ENCODE results near the gene RUFY1. TPM values are rescaled to one million over a fixed set of nuclear protein-coding genes. Genes with fewer than 3 reads are reported as not detected.
"Not testable (repeated sequence)": the region's sequence is repeated elsewhere in the genome, so short reads cannot be mapped to it uniquely, and the experiment has no call there.

Gene RUFY1
- total RNA-seq, 1 donor from 2014 or later = 71.2 TPM

DNA sequence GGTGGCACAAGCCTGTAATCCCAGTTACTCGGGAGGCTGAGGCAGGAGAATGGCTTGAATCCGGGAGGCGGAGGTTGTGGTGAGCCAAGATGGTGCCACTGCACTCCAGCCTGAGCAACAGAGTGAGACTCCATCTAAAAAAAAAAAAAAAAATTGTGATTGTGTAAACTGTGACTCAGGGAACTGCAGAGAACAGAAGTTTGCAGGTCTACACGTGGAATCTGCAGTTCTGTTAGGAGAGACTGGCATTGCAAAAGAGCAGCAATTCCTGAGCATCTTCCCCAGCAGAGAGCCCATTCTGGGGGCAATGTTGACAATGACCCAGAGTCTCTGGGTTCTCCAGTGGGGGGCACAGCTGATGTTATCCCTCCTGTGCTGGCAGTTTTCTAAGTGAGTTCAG lies 91.4 kb downstream of the RUFY1 start:
- not testable (repeated sequence) for H3K4me3 Mint-ChIP-seq (ENCODE audit: low read depth); H3K36me3 Mint-ChIP-seq (ENCODE audit: insufficient read depth); H3K27me3 Mint-ChIP-seq; DNase-seq (ENCODE audit: low spot score, unreplicated experiment); H3K27ac Mint-ChIP-seq; H3K4me1 Mint-ChIP-seq (ENCODE audit: low read depth); H3K9me3 Mint-ChIP-seq (ENCODE audit: low read depth)

DNA sequence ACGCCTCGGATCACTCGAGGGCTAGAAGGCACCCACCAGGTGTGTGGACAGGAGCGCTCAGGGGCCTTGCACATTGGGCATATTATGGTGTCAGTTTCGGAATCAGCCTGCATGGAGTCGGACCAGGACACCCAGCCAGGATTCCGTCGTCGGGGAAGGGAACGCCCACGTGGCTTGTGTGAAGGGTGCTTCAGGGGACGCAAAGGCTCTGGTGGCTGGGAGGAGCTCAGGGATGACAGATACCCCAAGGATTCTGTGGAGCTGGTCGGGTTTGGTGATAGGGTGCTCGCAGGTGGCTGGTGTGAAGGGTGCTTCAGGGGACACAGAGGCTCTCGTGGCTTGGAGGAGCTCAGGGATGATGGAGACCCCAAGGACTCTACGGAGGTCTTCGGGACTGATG lies 92.3 kb downstream of the RUFY1 start:
- H3K4me1 Mint-ChIP-seq (ENCODE audit: low read depth); H3K36me3 Mint-ChIP-seq (ENCODE audit: insufficient read depth); DNase-seq (ENCODE audit: low spot score, unreplicated experiment); H3K27ac Mint-ChIP-seq; H3K27me3 Mint-ChIP-seq; H3K9me3 Mint-ChIP-seq (ENCODE audit: low read depth); H3K4me3 Mint-ChIP-seq (ENCODE audit: low read depth): not testable (repeated sequence)

DNA sequence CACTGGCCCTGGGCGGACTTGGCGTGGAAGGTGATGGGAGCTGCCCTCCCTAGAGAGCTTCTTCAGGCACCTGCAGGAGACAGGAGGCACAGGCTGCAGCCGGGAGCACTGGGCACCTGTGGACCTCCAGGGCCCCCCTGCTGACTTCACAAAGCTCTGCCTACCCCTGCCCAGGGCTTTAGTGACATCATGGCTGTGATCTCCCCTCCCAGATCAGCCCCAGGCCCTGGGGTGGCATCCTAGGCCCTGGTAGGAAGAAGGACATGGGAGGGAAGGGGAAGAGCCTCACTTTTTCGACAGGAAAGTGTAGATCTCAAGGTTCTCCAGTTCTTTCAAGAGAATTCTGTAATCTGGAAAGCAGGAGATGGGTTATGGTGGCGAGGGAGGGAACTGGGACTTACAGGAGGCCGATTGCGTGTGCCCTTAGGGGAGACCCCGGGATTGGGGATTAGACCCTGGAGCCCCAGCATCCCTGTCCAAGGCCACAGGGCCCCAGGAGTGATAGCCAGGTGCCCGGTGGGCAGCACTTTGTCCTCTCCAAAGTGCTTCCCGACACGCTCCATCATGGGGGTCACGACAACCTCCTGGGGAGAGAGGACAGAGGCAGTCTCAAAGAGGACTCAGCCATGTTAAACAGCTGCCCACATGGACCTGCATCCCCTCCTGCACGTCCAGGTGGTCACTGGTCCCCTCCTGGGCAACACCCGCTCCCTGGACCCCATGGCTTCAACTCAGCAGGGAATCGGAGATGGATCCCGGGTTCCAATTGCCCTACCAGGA lies 93.0 kb downstream of the RUFY1 start:
- H3K4me3 Mint-ChIP-seq (ENCODE audit: low read depth); H3K36me3 Mint-ChIP-seq (ENCODE audit: insufficient read depth); H3K9me3 Mint-ChIP-seq (ENCODE audit: low read depth); H3K27ac Mint-ChIP-seq; H3K4me1 Mint-ChIP-seq (ENCODE audit: low read depth); DNase-seq (ENCODE audit: low spot score, unreplicated experiment); H3K27me3 Mint-ChIP-seq: not testable (repeated sequence)

DNA sequence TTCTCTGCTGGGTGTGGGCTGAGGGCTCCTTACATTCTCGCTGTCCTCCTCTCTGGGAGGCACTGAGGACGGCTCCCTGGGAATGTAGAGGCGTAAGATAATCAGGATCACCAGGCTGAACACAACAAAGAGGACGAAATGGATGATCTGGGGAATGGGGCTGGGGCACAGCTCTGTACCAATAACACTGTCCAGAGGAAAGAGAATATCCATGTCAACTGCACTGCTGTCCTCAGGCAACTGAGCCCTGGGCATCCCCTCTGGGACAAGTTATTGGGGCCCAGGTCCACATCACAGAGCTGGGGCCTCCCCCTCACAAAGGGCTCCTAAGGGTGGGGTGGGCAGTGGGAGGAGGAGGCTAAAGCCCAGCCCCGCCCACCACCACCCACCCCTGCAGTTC lies 94.4 kb downstream of the RUFY1 start:
- H3K27me3 Mint-ChIP-seq; H3K27ac Mint-ChIP-seq; H3K4me1 Mint-ChIP-seq (ENCODE audit: low read depth): not testable (repeated sequence)

DNA sequence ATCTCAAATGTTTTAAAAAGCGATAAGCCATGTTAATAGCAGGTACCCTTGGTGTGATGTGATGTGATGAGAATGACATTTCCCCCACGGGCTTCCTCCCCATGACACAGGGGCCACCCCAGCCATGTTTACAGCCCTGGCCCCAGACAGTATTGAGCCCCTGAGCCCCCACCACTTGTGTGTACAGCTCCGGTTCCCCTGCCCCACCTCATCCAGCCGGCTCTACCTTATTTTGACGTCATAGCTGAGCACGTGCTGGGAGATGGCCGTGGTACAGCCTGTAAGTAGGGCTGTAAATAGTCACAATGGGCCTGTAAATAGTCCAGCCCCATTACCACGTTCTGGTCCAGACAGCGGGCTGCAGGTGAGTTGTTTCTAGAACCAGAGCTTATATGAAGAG lies 98.1 kb downstream of the RUFY1 start:
- DNase-seq (ENCODE audit: low spot score, unreplicated experiment) = no peak
- TF ChIP-seq, protein P1, sequence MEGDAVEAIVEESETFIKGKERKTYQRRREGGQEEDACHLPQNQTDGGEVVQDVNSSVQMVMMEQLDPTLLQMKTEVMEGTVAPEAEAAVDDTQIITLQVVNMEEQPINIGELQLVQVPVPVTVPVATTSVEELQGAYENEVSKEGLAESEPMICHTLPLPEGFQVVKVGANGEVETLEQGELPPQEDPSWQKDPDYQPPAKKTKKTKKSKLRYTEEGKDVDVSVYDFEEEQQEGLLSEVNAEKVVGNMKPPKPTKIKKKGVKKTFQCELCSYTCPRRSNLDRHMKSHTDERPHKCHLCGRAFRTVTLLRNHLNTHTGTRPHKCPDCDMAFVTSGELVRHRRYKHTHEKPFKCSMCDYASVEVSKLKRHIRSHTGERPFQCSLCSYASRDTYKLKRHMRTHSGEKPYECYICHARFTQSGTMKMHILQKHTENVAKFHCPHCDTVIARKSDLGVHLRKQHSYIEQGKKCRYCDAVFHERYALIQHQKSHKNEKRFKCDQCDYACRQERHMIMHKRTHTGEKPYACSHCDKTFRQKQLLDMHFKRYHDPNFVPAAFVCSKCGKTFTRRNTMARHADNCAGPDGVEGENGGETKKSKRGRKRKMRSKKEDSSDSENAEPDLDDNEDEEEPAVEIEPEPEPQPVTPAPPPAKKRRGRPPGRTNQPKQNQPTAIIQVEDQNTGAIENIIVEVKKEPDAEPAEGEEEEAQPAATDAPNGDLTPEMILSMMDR (IDR thresholded peaks at IDR 0.05; ENCODE audit: unreplicated experiment) = no peak
- no peaks in the 10 kb centered on the region for H3K4me1 Mint-ChIP-seq (ENCODE audit: low read depth)
- H3K27me3 Mint-ChIP-seq = no peaks in the 10 kb centered on the region
- H3K4me3 Mint-ChIP-seq (ENCODE audit: low read depth) = no peak overlapping the region
- H3K27ac Mint-ChIP-seq = no peak overlapping the region
- H3K36me3 Mint-ChIP-seq (ENCODE audit: insufficient read depth) = no peaks in the 10 kb centered on the region
- H3K9me3 Mint-ChIP-seq (ENCODE audit: low read depth) = no peaks in the 10 kb centered on the region

More for the DNA sequence above, 94.4 kb downstream of the RUFY1 start:
- not testable (repeated sequence) for H3K4me3 Mint-ChIP-seq (ENCODE audit: low read depth); DNase-seq (ENCODE audit: low spot score, unreplicated experiment); H3K9me3 Mint-ChIP-seq (ENCODE audit: low read depth); H3K36me3 Mint-ChIP-seq (ENCODE audit: insufficient read depth)

DNA sequence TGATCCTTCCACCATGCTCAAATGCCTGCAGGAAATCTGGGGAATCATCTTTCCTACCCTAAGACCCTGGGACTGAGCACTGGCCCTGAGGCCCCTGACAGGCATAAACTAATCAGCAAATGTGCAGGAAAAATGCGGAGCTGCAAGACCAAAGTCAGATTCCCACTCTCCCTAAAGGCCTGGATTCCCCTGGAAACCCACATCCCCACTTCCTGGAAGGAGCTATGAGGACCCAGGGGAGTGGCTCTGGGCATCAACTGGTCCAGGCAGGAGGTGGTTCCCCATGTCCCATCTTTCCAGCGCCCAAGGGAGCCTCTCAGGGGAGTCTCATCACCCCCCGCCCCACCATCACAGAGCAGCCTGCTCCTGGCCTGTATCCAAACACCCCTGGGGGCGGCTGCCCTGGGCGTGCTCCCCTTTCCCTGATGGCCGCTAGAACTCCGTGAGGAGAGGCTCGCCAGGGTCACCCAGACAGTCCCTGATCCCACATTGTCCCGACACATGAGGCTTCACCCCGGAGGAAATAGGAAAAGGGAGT lies 98.9 kb downstream of the RUFY1 start:
- not testable (repeated sequence) for H3K27me3 Mint-ChIP-seq; H3K9me3 Mint-ChIP-seq (ENCODE audit: low read depth); H3K36me3 Mint-ChIP-seq (ENCODE audit: insufficient read depth); H3K27ac Mint-ChIP-seq; DNase-seq (ENCODE audit: low spot score, unreplicated experiment); H3K4me1 Mint-ChIP-seq (ENCODE audit: low read depth); H3K4me3 Mint-ChIP-seq (ENCODE audit: low read depth)

DNA sequence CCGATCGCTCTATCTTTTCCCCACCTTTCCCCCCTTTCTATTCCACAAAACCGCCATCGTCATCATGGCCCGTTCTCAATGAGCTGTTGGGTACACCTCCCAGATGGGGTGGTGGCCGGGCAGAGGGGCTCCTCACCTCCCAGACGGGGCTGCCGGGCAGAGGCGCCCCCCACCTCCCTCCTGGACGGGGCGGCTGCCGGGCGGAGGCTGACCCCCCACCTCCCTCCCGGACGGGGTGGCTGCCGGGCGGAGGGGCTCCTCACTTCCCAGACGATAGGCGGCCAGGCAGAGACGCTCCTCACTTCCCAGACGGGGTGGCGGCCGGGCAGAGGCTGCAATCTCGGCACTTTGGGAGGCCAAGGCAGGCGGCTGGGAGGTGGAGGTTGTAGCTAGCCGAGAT lies 99.9 kb downstream of the RUFY1 start:
- not testable (repeated sequence) for DNase-seq (ENCODE audit: low spot score, unreplicated experiment); H3K36me3 Mint-ChIP-seq (ENCODE audit: insufficient read depth); H3K4me1 Mint-ChIP-seq (ENCODE audit: low read depth); H3K9me3 Mint-ChIP-seq (ENCODE audit: low read depth); H3K27ac Mint-ChIP-seq; H3K27me3 Mint-ChIP-seq; H3K4me3 Mint-ChIP-seq (ENCODE audit: low read depth)

DNA sequence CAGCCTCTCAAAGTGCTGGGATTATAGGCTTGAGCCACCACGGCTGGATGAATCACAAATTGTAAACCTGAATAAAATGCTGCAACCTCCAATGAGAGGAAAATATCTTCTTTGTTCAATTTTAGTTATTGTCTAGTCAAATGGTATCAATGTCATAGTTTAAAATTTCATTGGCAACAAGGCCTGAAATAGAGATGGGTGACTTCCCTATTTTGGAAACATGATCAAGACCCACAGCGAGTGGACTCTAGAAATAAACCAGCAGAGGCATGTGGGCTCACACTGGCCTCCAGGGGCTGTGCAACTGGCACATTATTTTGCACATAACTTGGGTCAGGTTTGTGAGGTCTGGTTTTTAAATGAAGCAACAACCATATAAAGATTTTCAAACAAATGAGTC lies 102.8 kb downstream of the RUFY1 start:
- not testable (repeated sequence) for H3K9me3 Mint-ChIP-seq (ENCODE audit: low read depth); H3K27me3 Mint-ChIP-seq; H3K36me3 Mint-ChIP-seq (ENCODE audit: insufficient read depth); H3K4me1 Mint-ChIP-seq (ENCODE audit: low read depth); H3K27ac Mint-ChIP-seq; H3K4me3 Mint-ChIP-seq (ENCODE audit: low read depth); DNase-seq (ENCODE audit: low spot score, unreplicated experiment)

DNA sequence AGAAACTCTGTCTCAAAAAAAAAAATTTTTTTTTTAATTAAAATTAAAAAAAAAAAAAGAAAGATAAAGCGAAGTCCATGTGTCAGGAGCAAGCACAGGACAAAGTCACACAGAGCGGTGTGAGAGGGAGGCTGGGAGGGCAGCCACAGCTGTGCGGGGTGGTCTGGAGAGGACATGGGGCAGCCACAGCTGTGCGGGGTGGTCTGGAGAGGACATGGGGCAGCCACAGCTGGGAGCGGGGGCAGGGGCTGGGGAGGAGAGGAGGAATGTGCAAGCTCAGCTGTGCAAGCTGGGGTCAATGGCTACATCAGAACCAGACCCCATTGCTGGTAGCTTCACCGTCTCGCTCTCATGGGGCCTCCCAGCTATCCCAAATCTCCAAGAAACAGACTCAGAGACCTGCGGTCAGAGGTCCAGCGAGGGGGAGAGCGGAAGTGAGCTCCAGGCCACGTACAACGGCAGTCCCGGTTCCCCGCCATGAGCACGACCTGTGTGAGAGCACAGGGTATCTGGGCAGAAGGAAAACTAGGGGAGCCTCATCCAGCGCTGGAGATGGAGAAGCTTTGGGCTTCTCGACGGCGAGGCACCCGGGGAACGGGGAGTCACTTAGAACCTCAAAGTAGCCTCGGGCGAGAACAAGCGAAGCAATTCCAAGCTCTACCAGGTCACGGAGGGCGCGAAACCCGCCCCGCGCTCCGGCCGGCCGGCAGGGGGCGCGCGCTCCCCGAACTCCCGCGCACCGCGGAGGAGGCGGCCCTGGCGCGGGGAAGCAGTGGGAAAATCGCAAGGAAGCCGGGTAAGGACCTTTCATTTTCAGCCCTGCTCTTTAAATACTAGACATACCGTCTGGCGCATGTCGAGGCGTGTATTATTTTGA lies 107.2 kb downstream of the RUFY1 start:
- DNase-seq (ENCODE audit: low spot score, unreplicated experiment); H3K27me3 Mint-ChIP-seq; H3K27ac Mint-ChIP-seq; H3K9me3 Mint-ChIP-seq (ENCODE audit: low read depth); H3K36me3 Mint-ChIP-seq (ENCODE audit: insufficient read depth); H3K4me1 Mint-ChIP-seq (ENCODE audit: low read depth): not testable (repeated sequence)
- H3K4me3 Mint-ChIP-seq (ENCODE audit: low read depth) = peak overlapping the region; percentile 81

DNA sequence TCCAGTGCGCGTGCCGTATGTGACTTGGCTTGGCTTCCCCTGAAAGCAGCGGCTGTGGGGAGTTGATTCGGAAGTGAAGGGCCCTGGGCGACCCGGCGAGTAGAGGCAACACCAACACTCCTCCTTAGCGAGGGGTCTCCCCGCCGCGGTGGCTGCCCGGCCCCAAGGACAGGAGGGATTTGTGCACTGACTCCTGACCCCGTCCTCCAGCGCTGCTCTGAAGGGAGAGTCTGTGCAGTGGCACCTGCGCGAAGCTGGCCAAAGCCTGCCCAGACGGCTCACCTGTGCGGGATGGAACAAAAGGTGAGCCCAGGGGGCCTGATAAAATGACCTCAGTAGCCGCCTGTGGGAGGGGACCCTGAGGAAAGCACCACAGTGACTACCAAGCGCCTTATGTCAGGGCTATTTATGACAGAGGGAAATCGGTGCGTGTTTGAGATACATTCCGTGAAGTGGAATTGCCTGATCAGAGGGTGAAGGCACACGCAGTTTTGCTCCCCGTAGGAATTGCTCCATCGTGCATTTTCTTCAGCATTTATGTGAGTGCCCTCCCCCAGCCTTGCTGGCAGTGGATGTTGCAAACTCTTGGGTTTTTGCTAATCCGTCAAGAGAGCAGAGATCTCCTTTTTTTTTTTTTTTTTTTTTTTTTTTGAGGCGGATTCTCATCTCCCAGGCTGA lies 108.0 kb downstream of the RUFY1 start:
- H3K36me3 Mint-ChIP-seq (ENCODE audit: insufficient read depth); H3K9me3 Mint-ChIP-seq (ENCODE audit: low read depth); DNase-seq (ENCODE audit: low spot score, unreplicated experiment); H3K27me3 Mint-ChIP-seq; H3K4me1 Mint-ChIP-seq (ENCODE audit: low read depth): not testable (repeated sequence)
- Mint-ChIP-seq H3K4me3 (ENCODE audit: low read depth) (peak overlapping the region; percentile 81), H3K27ac (peak overlapping the region; percentile 60)
